Measurements from ENCODE around the gene UGT1A8.

UGT1A8 gene

GRCh38 chr2:233676046-233676445 lies 58.6 kb downstream of the UGT1A8 start:
- Histone ChIP-seq H3K4me3 (replicated peaks; ENCODE audit: insufficient read depth, low read length) (no peak overlapping the region), H3K27ac (replicated peaks) (no peak overlapping the region), H3K27me3 (ENCODE audit: insufficient read depth, poor library complexity, severe bottlenecking) (no peaks in the 10 kb centered on the region)
- no peak for TF ChIP-seq SPI1 (IDR thresholded peaks at IDR 0.05; ENCODE audit: borderline replicate concordance, low read depth)
- no peak for TF ChIP-seq GABPA (IDR thresholded peaks at IDR 0.05; ENCODE audit: low read depth)
- TF ChIP-seq POLR2AphosphoS5 (IDR thresholded peaks at IDR 0.05; ENCODE audit: low read depth): no peak
- TF ChIP-seq REST (IDR thresholded peaks at IDR 0.05; ENCODE audit: insufficient replicate concordance, low read depth): no peak
- TF ChIP-seq, protein P1, sequence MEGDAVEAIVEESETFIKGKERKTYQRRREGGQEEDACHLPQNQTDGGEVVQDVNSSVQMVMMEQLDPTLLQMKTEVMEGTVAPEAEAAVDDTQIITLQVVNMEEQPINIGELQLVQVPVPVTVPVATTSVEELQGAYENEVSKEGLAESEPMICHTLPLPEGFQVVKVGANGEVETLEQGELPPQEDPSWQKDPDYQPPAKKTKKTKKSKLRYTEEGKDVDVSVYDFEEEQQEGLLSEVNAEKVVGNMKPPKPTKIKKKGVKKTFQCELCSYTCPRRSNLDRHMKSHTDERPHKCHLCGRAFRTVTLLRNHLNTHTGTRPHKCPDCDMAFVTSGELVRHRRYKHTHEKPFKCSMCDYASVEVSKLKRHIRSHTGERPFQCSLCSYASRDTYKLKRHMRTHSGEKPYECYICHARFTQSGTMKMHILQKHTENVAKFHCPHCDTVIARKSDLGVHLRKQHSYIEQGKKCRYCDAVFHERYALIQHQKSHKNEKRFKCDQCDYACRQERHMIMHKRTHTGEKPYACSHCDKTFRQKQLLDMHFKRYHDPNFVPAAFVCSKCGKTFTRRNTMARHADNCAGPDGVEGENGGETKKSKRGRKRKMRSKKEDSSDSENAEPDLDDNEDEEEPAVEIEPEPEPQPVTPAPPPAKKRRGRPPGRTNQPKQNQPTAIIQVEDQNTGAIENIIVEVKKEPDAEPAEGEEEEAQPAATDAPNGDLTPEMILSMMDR (IDR thresholded peaks at IDR 0.05; ENCODE audit: insufficient read depth, low read length): no peak
- no peak for DNase-seq (ENCODE audit: low read depth in 1 of 2, low spot score in 1 of 2)

GRCh38 chr2:233679196-233679595 lies 61.8 kb downstream of the UGT1A8 start:
- no peak for TF ChIP-seq POLR2AphosphoS5 (IDR thresholded peaks at IDR 0.05; ENCODE audit: low read depth)
- TF ChIP-seq SPI1 (IDR thresholded peaks at IDR 0.05; ENCODE audit: borderline replicate concordance, low read depth): no peak
- TF ChIP-seq, protein P1 (IDR thresholded peaks at IDR 0.05; ENCODE audit: insufficient read depth, low read length): no peak
- no peak for TF ChIP-seq REST (IDR thresholded peaks at IDR 0.05; ENCODE audit: insufficient replicate concordance, low read depth)
- TF ChIP-seq GABPA (IDR thresholded peaks at IDR 0.05; ENCODE audit: low read depth): no peak
- Histone ChIP-seq H3K27me3 (ENCODE audit: insufficient read depth, poor library complexity, severe bottlenecking) (no peaks in the 10 kb centered on the region), H3K27ac (replicated peaks) (no peak overlapping the region), H3K4me3 (replicated peaks; ENCODE audit: insufficient read depth, low read length) (no peak overlapping the region)
- DNase-seq (ENCODE audit: low read depth in 1 of 2, low spot score in 1 of 2): no peak

GRCh38 chr2:233680361-233681045 lies 63.1 kb downstream of the UGT1A8 start:
- no peak overlapping the region for H3K27ac ChIP-seq (replicated peaks)
- TF ChIP-seq SPI1 (IDR thresholded peaks at IDR 0.05; ENCODE audit: borderline replicate concordance, low read depth): no peak
- no peak for TF ChIP-seq GABPA (IDR thresholded peaks at IDR 0.05; ENCODE audit: low read depth)
- no peak for TF ChIP-seq REST (IDR thresholded peaks at IDR 0.05; ENCODE audit: insufficient replicate concordance, low read depth)
- TF ChIP-seq, protein P1 (IDR thresholded peaks at IDR 0.05; ENCODE audit: insufficient read depth, low read length): no peak
- TF ChIP-seq POLR2AphosphoS5 (IDR thresholded peaks at IDR 0.05; ENCODE audit: low read depth): no peak

More at GRCh38 chr2:233680361-233681045, 63.1 kb downstream of the UGT1A8 start:
- H3K27me3 ChIP-seq (ENCODE audit: insufficient read depth, poor library complexity, severe bottlenecking): no peaks in the 10 kb centered on the region
- H3K4me3 ChIP-seq (replicated peaks; ENCODE audit: insufficient read depth, low read length): no peak overlapping the region
- DNase-seq (ENCODE audit: low read depth in 1 of 2, low spot score in 1 of 2): no peak

Measured in HL-60 (cell line).